ENCODE data around the gene ZNF514.
A peak's percentile ranks its signal among the peaks of the same experiment; 100 is the strongest.

ZNF514 gene

GRCh38 chr2:95143838-95144237 lies 15.8 kb downstream of the ZNF514 start:
- TF ChIP-seq CTCF (IDR thresholded peaks at IDR 0.05; ENCODE audit: low read depth, low read length, missing control alignments) = no peak
- no peak for DNase-seq (ENCODE audit: low read depth)
- no peak overlapping the region for H3K4me3 ChIP-seq (ENCODE audit: low read depth, low read length)

GRCh38 chr2:95138702-95139101 lies 20.9 kb downstream of the ZNF514 start:
- H3K4me3 ChIP-seq (ENCODE audit: low read depth, low read length) = no peak overlapping the region
- TF ChIP-seq CTCF (IDR thresholded peaks at IDR 0.05; ENCODE audit: low read depth, low read length, missing control alignments) = no peak
- DNase-seq (ENCODE audit: low read depth) = no peak

- TF ChIP-seq CTCF (IDR thresholded peaks at IDR 0.05; ENCODE audit: low read depth, low read length, missing control alignments) = no peak
- no peak for DNase-seq (ENCODE audit: low read depth)
- peak overlapping the region; percentile 99 for H3K4me3 ChIP-seq (ENCODE audit: low read depth, low read length)
Observed at GRCh38 chr2:95122197-95122551, 37.5 kb downstream of the ZNF514 start.

- peak; percentile 21 for DNase-seq (ENCODE audit: low read depth)
- TF ChIP-seq CTCF (IDR thresholded peaks at IDR 0.05; ENCODE audit: low read depth, low read length, missing control alignments) = no peak
Observed at GRCh38 chr2:95121407-95122196, 38.0 kb downstream of the ZNF514 start, which contains the start of gene MRPS5. Gene MRPS5 (minus strand): TSS chr2:95121808. CDS start chr2:95121791, 17 bp downstream.

GRCh38 chr2:95121093-95121406 lies 38.6 kb downstream of the ZNF514 start:
- TF ChIP-seq CTCF (IDR thresholded peaks at IDR 0.05; ENCODE audit: low read depth, low read length, missing control alignments) = no peak
- H3K4me3 ChIP-seq (ENCODE audit: low read depth, low read length) = peak overlapping the region; percentile 99
- DNase-seq (ENCODE audit: low read depth) = no peak

More at GRCh38 chr2:95121407-95122196, 38.0 kb downstream of the ZNF514 start, which contains the start of gene MRPS5:
- H3K4me3 ChIP-seq (ENCODE audit: low read depth, low read length) = peak within 1 kb of the TSS; percentile 99

GRCh38 chr2:95115418-95115817 lies 44.2 kb downstream of the ZNF514 start:
- peak; percentile 29 for DNase-seq (ENCODE audit: low read depth)
- H3K4me3 ChIP-seq (ENCODE audit: low read depth, low read length) = no peak overlapping the region
- TF ChIP-seq CTCF (IDR thresholded peaks at IDR 0.05; ENCODE audit: low read depth, low read length, missing control alignments) = peak; percentile 88

- TF ChIP-seq CTCF (IDR thresholded peaks at IDR 0.05; ENCODE audit: low read depth, low read length, missing control alignments) = no peak
- no peak overlapping the region for H3K4me3 ChIP-seq (ENCODE audit: low read depth, low read length)
- no peak for DNase-seq (ENCODE audit: low read depth)
Observed at GRCh38 chr2:95113464-95113863, 46.2 kb downstream of the ZNF514 start.

Data from GM12864 (cell line).